HS-27A (cell line): Measurements from ENCODE around the gene APBA2.

Source experiments
- DNase-seq: peaks from one replicate; pipeline ENCODE4 v3.0.0-alpha.2; 2012; ENCODE audit warnings: low read depth, missing footprints

Gene APBA2

GRCh38 chr15:28915041-28915810 is 29.5 kb downstream of the APBA2 start:
- no peak for DNase-seq

- DNase-seq: no peak
Measured at GRCh38 chr15:28915935-28916334, 30.2 kb downstream of the APBA2 start.

- no peak for DNase-seq
Measured at GRCh38 chr15:28917791-28918140, 32.0 kb downstream of the APBA2 start.

- no peak for DNase-seq
Measured at GRCh38 chr15:28918141-28918983, 32.6 kb downstream of the APBA2 start.

GRCh38 chr15:28919201-28919635 is 33.4 kb downstream of the APBA2 start:
- no peak for DNase-seq

GRCh38 chr15:28919679-28920655 is 34.2 kb downstream of the APBA2 start:
- no peak for DNase-seq

GRCh38 chr15:28920781-28921331 is 35.1 kb downstream of the APBA2 start:
- DNase-seq: no peak

- no peak for DNase-seq
Measured at GRCh38 chr15:28921336-28921735, 35.6 kb downstream of the APBA2 start.

GRCh38 chr15:28921919-28922706 is 36.3 kb downstream of the APBA2 start:
- DNase-seq: no peak

GRCh38 chr15:28922707-28923012 is 36.9 kb downstream of the APBA2 start:
- DNase-seq: no peak

- DNase-seq: no peak
Measured at GRCh38 chr15:28923726-28924280, 38.0 kb downstream of the APBA2 start.

- DNase-seq: no peak
Measured at GRCh38 chr15:28927043-28927442, 41.3 kb downstream of the APBA2 start.

GRCh38 chr15:28929200-28929599 is 43.4 kb downstream of the APBA2 start:
- no peak for DNase-seq

- DNase-seq: no peak
Measured at GRCh38 chr15:28930011-28930410, 44.2 kb downstream of the APBA2 start.

- DNase-seq: no peak
Measured at GRCh38 chr15:28930476-28931291, 44.9 kb downstream of the APBA2 start.

- DNase-seq: no peak
Measured at GRCh38 chr15:28931828-28932227, 46.1 kb downstream of the APBA2 start.

GRCh38 chr15:28932361-28932760 is 46.6 kb downstream of the APBA2 start:
- DNase-seq: no peak

GRCh38 chr15:28933710-28934445 is 48.1 kb downstream of the APBA2 start:
- no peak for DNase-seq

- no peak for DNase-seq
Measured at GRCh38 chr15:28934645-28935044, 48.9 kb downstream of the APBA2 start.
